UCSD-AML1 (cell line): Measurements from ENCODE around the gene WSCD1.

Experiments used
- DNase-seq: peaks from one replicate; lab custom pipeline; 2025; ENCODE audit not compliant: unreplicated experiment; lab: John Stamatoyannopoulos, UW

Gene WSCD1

DNA sequence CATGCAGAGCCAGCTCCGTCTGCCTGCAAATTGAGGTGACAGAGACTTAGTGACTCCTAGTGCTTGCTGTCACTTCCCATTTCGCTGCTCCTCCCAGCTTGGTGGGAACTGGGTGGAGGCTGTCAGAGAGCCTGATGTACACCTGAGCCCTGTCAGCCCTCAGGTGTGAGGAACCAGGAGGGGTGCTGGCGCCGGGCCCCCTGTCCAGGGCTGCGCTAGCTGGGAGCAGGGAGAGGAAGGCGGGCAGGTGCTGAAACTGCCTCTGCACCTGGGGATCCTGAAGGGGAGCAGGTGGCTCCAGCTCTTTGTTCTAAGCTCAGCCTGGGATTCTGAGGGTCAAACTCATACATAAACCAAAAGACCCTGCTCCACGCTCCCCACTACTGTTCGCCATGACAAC, 10.8 kb upstream of the WSCD1 start:
- no peak for DNase-seq

DNA sequence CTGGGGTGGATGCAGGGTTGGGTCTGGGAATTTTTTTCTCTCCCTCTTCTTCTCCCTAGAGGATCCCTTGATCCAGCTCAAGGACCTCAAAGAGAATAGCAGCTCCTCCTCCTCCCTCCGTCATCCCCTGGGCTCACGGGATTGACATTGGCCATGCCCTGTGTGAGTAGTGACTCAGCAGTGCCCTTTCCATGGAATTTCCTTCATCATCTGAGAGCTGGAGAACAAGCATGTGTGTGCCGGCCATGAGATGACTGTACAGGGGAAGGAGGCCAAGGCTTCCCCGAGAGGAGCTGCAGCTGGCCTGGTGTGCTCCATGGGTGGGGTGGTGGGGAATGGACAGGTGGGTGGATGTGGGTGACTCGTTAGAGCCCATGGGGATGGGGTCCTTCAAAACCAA, 8.9 kb upstream of the WSCD1 start:
- no peak for DNase-seq

DNA sequence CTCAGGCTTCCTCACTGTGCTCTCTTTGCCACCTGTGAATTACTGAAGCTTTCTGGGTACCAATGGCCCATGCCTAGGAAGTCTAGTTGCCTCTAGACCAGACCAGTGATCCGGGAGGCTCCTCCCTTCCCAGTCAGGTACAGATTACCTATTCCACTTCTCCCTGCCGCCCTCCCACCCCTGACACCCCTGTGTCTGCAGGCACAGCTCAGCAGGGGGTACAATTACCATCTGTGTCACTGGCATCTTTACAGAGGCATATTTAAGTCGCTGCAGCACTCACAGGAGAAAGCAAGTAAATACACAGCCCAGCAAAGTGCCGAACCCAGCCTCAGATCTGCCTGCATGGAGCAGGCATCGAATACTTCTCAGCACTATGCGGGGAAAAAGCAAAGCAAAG, 5.3 kb upstream of the WSCD1 start:
- no peak for DNase-seq

DNA sequence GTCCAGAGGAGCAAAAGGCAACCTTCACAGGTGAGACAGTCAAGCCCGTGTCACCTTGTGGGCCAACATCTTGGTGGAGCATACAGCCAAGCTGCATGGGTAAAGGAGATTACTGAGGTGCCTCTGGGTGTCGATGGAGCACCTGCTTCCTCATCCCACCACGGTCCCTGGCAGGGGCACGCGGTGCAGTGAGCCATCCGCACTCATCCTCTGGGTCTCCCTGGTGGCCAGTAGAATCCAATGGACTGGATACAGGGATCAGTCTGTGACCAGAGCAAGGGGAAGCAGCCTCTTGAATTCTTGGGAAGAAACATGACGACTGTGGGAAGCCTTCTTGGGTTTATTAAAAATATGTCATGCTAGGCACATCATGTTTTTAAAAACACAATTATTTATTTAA, 4.8 kb upstream of the WSCD1 start:
- no peak for DNase-seq

DNA sequence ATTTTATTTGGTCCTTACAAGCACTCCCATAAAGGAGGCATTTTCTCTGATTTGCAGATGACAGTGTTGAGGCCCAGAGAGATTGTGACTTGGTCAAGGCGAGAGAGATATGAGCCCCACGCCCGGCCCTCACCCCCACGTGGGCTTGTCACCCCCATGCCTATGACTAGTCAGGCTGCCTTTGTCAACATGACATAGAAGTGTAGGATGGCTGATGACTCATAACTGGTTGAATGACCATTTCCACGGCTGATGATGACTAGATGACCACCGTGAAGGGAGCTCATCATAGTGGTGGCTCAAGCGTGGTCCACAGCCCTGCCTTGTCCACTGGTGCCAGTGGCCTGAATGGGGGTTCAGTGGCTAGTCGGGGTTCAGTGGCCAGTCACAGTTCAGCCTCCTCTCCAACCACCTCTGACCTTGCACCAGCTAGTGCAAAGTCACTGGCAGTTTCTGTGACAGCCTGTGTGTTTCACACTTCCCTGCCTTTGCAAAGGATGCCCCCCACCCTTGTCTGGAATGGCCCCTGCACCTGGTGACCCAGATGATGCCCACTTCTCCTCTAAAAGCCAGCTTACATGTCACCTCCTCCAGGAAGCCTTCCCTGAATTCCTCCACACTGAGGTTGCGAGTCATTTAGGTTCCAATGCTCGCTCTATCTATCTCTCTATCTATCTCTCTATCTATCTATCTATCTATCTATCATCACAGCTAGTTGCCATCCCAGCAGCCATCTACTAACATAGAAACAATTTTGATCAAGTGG, 3.8 kb upstream of the WSCD1 start:
- no peak for DNase-seq

DNA sequence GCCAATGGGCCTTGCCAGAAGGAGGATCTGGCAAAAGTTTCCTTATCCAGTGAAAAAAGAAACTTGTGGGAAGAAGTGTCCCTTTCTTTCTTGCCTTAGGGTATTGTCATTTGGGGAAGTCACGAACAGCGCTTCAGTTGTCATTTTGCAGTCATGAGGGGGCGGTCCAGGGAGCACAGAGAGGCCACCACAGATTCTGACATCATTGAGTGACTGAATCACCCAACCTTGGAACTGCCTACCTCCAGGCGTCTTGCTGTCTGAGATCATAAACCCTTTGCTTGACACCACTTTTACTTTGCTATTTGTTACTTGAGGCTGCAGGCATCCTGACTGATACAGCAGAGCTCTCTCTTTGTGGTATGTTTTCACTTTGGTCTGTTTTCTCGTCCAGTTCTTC, 3.1 kb upstream of the WSCD1 start:
- no peak for DNase-seq

DNA sequence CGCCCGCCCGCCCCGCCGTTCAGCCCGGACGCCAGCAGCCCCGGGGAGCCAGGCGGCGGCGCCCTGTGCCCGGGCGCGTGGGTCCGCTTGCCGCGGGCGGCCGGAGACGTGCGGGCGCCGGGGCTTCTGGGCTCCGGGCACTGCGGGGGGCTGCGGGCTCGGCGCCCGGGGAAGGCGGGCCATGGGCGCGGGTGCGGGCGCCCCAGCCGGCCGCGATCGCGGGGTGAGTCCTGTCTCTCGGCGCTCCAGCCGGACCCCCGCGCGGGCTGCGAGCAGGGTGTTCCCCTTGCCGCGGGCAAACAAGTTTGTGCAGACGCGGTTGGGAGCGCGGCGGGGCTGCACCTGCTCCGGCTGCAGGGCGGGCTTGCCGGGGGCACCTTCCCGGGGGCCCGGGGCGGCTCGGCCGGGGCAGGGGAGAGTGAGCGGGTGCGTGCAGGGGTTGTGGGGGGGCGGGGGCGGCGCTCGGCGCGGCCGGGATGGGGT, 292 bp downstream of the WSCD1 start:
- no peak for DNase-seq

DNA sequence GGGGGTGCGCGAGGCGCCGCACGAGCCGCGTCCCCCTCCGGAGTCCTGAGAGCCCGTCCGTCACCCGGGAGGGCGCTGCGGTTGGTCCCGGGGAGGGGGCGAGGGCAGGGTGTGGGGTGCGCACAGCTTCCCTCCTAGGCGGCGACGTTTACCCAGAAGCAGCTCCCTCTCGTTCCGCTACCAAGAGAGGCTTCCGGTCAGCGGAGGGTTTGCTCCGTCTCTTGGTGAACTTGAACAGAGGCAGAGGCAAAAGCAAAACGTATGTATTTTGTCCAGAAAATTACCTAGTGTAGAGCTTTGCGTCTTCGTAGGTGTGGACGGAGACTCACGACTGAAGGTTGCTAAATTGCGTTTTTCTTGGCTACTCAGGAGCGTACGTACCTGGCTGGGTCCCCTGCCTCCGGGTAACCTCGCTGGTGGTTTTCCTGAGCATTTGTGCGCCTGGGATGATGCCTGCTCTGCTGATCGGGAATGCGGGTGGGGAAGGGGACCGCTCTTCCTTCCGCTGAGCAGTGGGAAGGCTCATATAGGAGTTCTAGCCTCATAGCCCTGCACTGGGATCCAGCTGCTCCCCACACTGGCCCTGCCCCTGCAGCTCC, 833 bp downstream of the WSCD1 start:
- DNase-seq = no peak

DNA sequence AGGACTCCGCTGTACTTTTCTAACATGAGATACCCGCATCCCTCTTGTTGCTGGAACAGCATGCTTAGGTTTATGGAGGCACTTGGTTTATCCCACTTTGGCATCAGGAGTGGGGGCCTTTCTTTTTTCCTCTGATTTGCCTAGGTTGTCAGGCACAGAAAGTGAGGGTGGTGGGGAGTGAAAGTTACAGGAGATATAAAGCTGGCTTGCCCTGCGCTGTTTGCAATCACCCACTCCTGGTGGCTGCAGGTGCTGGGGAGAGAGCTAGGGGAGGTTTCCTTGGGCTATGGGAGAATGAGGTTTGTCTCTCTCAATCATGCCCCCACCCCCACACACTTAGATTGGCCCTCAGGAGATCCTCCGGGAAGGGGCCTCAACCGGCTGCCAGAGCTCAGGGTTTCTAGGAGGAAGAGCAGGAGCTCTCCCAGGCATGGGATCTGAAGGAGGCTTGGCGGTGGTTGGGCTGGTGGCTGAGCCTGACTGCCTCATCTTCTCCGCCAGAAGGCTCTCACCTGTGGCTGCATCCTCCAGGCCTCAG, 1.4 kb downstream of the WSCD1 start:
- no peak for DNase-seq

DNA sequence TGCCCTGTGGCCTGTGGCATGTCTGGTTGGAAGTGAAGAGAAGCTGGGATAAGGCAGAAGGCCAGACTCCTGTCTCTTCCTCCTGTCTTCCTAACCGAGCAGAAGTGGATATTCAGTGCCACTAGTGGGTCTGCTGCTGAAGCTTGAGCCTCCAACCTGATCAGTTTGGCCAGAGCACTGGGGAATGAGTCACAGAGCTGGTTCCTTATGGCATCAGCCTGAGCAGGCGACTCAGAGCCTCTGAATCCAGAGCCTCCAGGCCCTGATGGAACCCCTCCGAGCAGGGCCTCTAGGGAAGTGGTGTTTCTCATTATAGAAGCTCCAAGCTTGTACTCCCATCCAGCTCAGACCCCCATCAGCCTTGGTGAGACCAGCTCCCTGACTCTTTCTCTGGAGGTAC, 2.0 kb downstream of the WSCD1 start:
- no peak for DNase-seq

DNA sequence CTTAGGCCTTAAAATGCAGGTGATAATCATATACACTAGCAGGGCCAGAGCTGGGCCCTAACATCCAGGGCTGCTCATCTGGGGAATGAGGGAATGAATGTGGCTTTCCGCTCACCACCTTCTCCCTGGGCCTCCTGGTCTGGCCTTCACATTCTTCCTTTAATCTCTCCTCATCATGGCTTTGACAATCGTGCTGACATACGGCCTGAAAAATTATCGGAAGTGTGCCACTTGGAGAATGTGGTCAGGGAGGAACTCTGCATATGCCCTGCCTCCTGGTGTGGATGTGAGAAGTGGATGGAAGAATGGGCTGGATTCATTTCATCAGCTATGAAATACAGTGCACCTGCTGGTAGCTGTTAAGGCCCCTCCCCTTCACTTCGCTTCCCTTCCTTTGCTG, 2.4 kb downstream of the WSCD1 start:
- DNase-seq = no peak

DNA sequence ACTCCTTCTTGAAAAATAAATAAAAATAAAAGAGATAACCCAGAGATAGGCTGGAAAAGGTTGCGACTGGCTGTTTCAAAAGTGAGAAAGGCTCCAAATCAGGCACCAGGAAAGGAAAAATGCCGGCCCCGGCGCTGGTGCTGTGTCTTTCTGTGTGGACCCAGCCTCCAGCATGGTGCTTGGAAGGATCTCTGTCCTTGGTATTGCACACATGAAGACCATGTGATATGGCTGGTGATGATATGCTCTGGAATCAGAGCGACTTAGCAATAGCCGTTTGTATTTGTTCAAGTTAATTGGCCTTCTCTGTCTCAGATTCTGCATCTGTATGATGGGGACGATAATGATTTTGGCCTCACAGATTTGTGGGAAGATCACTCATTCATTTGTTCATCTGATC, 3.4 kb downstream of the WSCD1 start:
- DNase-seq = no peak

DNA sequence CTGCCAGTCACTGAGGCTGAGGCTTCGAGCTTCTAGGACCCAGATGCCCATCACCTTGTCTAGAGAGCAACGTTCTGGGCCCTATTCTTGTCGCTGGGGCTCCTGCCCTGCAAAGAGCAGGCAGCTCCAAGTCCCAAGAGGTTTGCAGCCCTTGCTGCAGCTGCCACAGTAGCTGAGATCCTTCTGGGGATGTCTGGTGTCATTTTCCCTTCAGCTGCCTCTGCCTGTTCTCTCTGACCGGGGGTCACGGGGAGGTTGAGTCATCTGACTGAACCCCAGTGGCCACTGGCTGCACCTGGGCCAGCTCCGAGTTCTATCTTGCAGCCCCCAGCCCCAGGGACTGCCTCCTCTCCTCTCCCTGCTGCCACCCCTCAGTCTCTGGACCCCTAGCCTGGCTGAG, 4.9 kb downstream of the WSCD1 start:
- no peak for DNase-seq

DNA sequence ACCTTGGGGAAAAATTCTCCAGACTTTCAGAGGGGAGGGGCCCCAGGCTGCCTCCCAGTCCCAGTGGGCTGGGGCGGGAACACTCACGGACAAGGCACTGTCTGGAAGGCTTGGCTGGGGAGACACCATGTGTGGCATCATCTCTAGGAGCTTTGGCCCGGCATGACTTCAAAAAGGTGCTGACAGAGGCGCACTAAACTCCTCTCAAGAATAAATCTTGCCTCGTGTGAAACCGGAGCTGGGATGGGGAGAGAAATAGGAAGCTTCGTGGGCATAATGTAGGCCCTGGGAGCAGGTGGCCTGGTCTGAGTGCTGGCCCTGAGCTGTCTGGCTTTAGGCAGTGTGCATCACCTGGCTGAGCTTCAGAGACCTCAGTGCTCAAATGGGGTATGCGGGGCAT, 5.7 kb downstream of the WSCD1 start:
- no peak for DNase-seq

DNA sequence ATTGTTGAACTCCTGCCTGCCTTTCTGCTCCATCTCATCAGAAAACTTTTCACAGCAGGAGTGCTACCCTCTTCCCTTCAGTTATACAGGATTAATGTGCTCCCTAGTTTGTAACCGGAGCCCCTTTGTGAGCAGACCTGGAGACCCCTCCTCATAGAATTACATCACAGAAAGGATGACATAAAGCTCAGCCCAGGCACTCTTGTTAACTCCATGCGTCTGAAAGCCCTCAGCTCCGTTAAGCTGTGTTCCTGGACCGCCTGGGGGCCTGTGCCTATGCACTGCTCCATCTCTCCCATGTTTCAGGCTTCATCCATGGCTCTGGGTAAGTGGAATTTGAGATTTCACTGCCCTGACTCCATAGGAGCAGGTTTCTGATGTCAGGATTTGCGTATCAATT, 7.6 kb downstream of the WSCD1 start:
- no peak for DNase-seq

DNA sequence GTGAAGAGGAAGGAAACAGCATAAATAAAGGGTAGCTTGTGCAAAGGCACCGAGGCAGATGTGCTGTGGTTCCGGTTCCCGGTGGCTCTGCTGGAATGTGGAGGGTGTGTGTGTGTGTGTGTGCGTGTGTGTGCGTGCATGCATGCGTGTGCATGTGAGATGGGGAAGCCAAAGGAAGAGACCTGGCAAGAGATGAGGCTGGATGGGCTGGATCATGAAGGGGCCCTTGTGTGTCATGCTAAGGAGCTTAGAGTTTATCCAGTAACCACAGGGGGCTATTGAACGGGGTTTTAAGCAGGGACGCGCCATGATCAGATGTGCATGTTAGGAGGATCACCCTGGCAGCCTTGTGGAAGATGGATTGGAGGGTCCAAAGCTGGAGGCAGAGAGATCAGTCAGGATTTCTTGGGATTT, 8.3 kb downstream of the WSCD1 start:
- DNase-seq = no peak

DNA sequence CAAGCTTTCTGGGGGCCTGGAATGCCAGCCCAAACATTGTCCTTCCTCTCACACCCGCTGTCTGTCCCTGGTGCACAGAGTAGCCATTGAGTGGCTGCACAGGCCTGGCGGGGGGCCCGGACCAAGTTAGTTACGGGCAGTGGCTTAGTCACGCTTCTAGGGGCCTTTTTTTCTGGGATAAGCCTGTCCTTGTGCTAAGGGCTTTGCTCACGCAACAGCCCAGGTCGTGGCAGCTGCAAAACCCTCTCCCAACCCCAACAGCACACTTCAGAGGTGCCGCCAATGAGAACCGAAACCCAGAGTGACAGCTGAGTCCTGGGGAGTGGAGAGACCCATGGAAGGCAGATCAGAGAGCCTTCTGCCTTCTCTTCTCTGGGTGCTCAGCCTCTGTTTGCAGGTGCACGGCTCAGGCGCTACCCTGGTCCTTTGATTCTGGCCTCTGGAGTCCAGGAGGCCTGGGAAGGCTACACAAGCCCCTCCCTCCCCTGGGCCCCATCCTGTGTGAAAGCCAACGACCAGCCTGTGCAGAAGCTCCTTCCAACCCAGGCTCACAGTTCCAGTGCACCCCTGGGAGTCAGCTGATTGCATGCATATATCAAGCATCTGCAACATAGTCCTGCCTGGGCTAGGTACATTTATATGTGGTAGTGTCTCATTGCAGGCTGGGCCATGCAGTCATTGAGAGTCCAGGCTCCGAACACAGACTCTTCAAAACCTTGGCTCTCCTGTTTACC, 9.1 kb downstream of the WSCD1 start:
- no peak for DNase-seq

DNA sequence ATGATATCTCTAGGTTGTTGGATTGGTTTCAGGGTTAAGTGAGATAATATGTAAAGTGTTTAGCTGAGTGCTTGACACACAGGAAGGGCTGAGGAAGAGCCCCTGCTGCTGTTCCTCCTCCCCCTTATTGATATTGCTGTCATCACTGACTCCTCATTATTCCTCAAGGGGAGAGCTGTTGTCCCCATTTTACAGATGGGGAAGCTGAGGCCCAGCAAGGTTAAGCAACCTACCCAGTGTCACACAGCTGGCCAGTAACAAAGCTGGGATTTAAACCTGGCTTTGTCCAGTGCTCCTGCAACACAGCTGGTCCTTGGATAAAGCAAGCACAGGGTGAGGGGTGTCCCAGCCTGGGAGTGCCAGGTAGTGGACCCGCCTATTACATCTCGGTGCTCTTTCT, 9.8 kb downstream of the WSCD1 start:
- no peak for DNase-seq

DNA sequence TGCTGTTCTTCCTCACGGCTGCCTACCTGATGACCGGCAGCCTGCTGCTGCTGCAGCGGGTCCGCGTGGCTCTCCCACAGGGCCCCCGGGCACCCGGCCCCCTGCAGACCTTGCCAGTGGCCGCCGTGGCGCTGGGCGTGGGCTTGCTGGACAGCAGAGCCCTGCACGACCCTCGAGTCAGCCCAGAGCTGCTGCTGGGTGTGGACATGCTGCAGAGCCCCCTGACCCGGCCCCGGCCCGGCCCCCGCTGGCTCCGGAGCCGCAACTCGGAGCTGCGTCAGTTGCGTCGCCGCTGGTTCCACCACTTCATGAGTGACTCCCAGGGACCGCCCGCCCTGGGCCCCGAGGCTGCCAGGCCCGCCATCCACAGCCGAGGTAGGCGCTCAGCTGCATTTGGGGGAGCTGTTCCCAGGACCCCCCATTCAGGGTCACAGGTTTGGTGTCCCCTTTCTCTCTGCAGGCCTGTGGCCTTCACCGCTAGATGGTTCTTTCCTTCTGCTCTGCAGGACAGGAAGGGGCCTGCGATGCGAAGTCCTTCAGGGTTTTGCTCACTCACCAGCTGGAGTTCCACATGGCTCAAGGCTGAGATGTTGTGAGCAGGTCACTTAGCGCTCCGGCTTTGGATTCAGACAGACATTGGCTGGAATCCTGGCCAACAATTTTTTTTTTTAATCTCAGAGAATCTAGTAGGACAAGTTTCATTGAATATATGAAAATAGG, 10.7 kb downstream of the WSCD1 start:
- no peak for DNase-seq

DNA sequence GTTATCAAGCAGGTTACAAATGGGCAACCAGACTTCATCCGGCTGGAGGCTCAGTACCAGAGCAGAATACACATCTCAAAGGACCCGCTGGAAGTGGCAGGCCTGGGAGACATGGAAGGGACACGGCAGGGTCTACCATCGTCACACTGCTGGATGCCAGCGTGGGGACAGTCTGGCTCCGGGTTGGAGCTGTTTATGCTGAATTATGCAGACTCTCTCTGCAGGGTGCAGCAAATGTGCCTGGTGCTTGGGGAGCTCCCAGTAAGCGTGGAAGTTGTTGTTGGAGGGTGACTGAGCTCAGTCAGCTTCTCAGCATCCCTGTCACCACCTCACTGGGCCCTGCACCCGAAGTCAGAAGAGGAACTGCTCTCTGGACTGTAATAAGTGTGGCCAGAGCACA, 12.2 kb downstream of the WSCD1 start:
- no peak for DNase-seq
